ENCODE data around the gene PEPD.

GRCh38 chr19:33413426-33413725, 108.2 kb downstream of the PEPD start:
- TF ChIP-seq, protein P1, sequence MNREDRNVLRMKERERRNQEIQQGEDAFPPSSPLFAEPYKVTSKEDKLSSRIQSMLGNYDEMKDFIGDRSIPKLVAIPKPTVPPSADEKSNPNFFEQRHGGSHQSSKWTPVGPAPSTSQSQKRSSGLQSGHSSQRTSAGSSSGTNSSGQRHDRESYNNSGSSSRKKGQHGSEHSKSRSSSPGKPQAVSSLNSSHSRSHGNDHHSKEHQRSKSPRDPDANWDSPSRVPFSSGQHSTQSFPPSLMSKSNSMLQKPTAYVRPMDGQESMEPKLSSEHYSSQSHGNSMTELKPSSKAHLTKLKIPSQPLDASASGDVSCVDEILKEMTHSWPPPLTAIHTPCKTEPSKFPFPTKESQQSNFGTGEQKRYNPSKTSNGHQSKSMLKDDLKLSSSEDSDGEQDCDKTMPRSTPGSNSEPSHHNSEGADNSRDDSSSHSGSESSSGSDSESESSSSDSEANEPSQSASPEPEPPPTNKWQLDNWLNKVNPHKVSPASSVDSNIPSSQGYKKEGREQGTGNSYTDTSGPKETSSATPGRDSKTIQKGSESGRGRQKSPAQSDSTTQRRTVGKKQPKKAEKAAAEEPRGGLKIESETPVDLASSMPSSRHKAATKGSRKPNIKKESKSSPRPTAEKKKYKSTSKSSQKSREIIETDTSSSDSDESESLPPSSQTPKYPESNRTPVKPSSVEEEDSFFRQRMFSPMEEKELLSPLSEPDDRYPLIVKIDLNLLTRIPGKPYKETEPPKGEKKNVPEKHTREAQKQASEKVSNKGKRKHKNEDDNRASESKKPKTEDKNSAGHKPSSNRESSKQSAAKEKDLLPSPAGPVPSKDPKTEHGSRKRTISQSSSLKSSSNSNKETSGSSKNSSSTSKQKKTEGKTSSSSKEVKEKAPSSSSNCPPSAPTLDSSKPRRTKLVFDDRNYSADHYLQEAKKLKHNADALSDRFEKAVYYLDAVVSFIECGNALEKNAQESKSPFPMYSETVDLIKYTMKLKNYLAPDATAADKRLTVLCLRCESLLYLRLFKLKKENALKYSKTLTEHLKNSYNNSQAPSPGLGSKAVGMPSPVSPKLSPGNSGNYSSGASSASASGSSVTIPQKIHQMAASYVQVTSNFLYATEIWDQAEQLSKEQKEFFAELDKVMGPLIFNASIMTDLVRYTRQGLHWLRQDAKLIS (CRISPR knock-in tag; IDR thresholded peaks at IDR 0.05; ENCODE audit: borderline replicate concordance), result no peak
- TF ChIP-seq, protein P2, sequence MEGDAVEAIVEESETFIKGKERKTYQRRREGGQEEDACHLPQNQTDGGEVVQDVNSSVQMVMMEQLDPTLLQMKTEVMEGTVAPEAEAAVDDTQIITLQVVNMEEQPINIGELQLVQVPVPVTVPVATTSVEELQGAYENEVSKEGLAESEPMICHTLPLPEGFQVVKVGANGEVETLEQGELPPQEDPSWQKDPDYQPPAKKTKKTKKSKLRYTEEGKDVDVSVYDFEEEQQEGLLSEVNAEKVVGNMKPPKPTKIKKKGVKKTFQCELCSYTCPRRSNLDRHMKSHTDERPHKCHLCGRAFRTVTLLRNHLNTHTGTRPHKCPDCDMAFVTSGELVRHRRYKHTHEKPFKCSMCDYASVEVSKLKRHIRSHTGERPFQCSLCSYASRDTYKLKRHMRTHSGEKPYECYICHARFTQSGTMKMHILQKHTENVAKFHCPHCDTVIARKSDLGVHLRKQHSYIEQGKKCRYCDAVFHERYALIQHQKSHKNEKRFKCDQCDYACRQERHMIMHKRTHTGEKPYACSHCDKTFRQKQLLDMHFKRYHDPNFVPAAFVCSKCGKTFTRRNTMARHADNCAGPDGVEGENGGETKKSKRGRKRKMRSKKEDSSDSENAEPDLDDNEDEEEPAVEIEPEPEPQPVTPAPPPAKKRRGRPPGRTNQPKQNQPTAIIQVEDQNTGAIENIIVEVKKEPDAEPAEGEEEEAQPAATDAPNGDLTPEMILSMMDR (IDR thresholded peaks at IDR 0.05), result no peak
- no peak for TF ChIP-seq TEAD4 (CRISPR knock-in tag; IDR thresholded peaks at IDR 0.05)
- no peak for TF ChIP-seq FOXP4 (CRISPR knock-in tag; IDR thresholded peaks at IDR 0.05)
- TF ChIP-seq FOXJ3 (CRISPR knock-in tag; IDR thresholded peaks at IDR 0.05; ENCODE audit: borderline replicate concordance), result no peak
- no peak for TF ChIP-seq ZBTB43 (CRISPR knock-in tag; IDR thresholded peaks at IDR 0.05)
- TF ChIP-seq TCF7 (CRISPR knock-in tag; IDR thresholded peaks at IDR 0.05; ENCODE audit: low read depth), result no peak
- no peak for TF ChIP-seq FOXP1 (CRISPR knock-in tag; IDR thresholded peaks at IDR 0.05; ENCODE audit: borderline replicate concordance)
- no peak for TF ChIP-seq NR3C1 (CRISPR knock-in tag; conservative IDR thresholded peaks at IDR 0.05; ENCODE audit: low read depth)
- TF ChIP-seq, protein P3, sequence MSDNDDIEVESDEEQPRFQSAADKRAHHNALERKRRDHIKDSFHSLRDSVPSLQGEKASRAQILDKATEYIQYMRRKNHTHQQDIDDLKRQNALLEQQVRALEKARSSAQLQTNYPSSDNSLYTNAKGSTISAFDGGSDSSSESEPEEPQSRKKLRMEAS (CRISPR knock-in tag; IDR thresholded peaks at IDR 0.05), result no peak
- TF ChIP-seq HMGXB4 (CRISPR knock-in tag; IDR thresholded peaks at IDR 0.05), result no peak
- no peak for TF ChIP-seq CREB1 (CRISPR knock-in tag; IDR thresholded peaks at IDR 0.05)
- no peak for TF ChIP-seq NR2C2 (CRISPR knock-in tag; IDR thresholded peaks at IDR 0.05)
- no peak for TF ChIP-seq NFYB (CRISPR knock-in tag; conservative IDR thresholded peaks at IDR 0.05; ENCODE audit: low read depth)

Data from WTC11 (cell line).